GM18502 (cell line): Measurements from ENCODE around the gene GRAMD4.

ENCODE experiments used
- ATAC-seq: cut with Tn5 transposase; IDR thresholded peaks from one replicate; pipeline ENCODE4 v1.9.1; 2021; ENCODE audit warnings: mild to moderate bottlenecking; ENCODE audit not compliant: unreplicated experiment, poor library complexity

Gene GRAMD4

GRCh38 chr22:46652081-46652846, 32.1 kb downstream of the GRAMD4 start:
- ATAC-seq, result no peak

- no peak for ATAC-seq
Observed at GRCh38 chr22:46652847-46653331, 32.7 kb downstream of the GRAMD4 start.

- ATAC-seq, result no peak
Observed at GRCh38 chr22:46653596-46653995, 33.4 kb downstream of the GRAMD4 start.

GRCh38 chr22:46654426-46654825, 34.2 kb downstream of the GRAMD4 start:
- ATAC-seq, result no peak

GRCh38 chr22:46654927-46655595, 34.9 kb downstream of the GRAMD4 start:
- ATAC-seq, result no peak

- ATAC-seq, result no peak
Observed at GRCh38 chr22:46655861-46656608, 35.8 kb downstream of the GRAMD4 start.

GRCh38 chr22:46656856-46657654, 36.9 kb downstream of the GRAMD4 start:
- no peak for ATAC-seq

GRCh38 chr22:46657655-46657953, 37.4 kb downstream of the GRAMD4 start:
- ATAC-seq, result no peak

GRCh38 chr22:46657996-46658947, 38.1 kb downstream of the GRAMD4 start:
- ATAC-seq, result no peak

- no peak for ATAC-seq
Observed at GRCh38 chr22:46659059-46659790, 39.0 kb downstream of the GRAMD4 start.

GRCh38 chr22:46659791-46660186, 39.6 kb downstream of the GRAMD4 start:
- ATAC-seq, result no peak

- no peak for ATAC-seq
Observed at GRCh38 chr22:46660604-46661201, 40.5 kb downstream of the GRAMD4 start.

GRCh38 chr22:46661221-46661851, 41.1 kb downstream of the GRAMD4 start:
- ATAC-seq, result no peak

- ATAC-seq, result no peak
Observed at GRCh38 chr22:46662226-46662625, 42.0 kb downstream of the GRAMD4 start.

- no peak for ATAC-seq
Observed at GRCh38 chr22:46663001-46663400, 42.8 kb downstream of the GRAMD4 start.

- ATAC-seq, result no peak
Observed at GRCh38 chr22:46663436-46664100, 43.4 kb downstream of the GRAMD4 start.

GRCh38 chr22:46664301-46664855, 44.2 kb downstream of the GRAMD4 start:
- no peak for ATAC-seq
